HEK293 (cell line): ENCODE measurements around the gene LIN37.
A peak's percentile ranks its signal among the peaks of the same experiment; 100 is the strongest.

Experiments used
- CTCF ChIA-PET: fragments of 350-600 bp; formaldehyde crosslinking; extraction: SDS; loops from one replicate; lab custom pipeline; 2021; ENCODE audit warnings: antibody characterized with exemption; lab: Yijun Ruan, JAX
- POLR2A ChIA-PET: fragments of 300-600 bp; formaldehyde crosslinking; extraction: SDS; loops from one replicate; lab custom pipeline; 2020; ENCODE audit warnings: antibody characterized with exemption, inconsistent platforms; lab: Yijun Ruan, JAX
- H3K27ac ChIP-seq: fragments of 200-500 bp; sonication (Bioruptor generic); 2 replicates; pipeline ENCODE4 v1.5.1; 2014; ENCODE audit warnings: low read depth, low read length, control low read depth, inconsistent platforms; ENCODE audit errors: extremely low read depth
- H3K36me3 ChIP-seq, 2 experiments: fragments of 200-500 bp in 1 of 2; sonication (Bioruptor generic) in 1 of 2; 1 replicate in 1 of 2; 2 replicates in 1 of 2; pipeline ENCODE4 v1.5.1; 2014 to 2017; ENCODE audit warnings: inconsistent platforms in 2 of 2, low read length in 2 of 2; ENCODE audit not compliant: control insufficient read depth in 2 of 2, insufficient read depth in 1 of 2
- H3K4me1 ChIP-seq: fragments of 200-500 bp; sonication (Bioruptor generic); 2 replicates; pipeline ENCODE4 v1.5.1; 2014; ENCODE audit warnings: mild to moderate bottlenecking, low read length, inconsistent platforms; ENCODE audit not compliant: control insufficient read depth, insufficient read depth
- H3K4me3 ChIP-seq: 2 replicates; pipeline ENCODE4 v1.5.1; 2011; ENCODE audit warnings: low read depth, mild to moderate bottlenecking, control low read depth, low read length, moderate library complexity
- H3K9me3 ChIP-seq: fragments of 200-500 bp; sonication (Bioruptor generic); 2 replicates; pipeline ENCODE4 v1.5.1; 2014; ENCODE audit warnings: low read depth, low read length, inconsistent platforms; ENCODE audit not compliant: control insufficient read depth, insufficient read depth
- GLIS2 ChIP-seq: fragments of 450-650 bp; formaldehyde crosslinking; IDR thresholded peaks from 2 replicates; pipeline ENCODE4 v1.5.1; 2016; ENCODE audit warnings: missing biosample characterization, missing genetic modification characterization
- HOXA7 ChIP-seq: sonication (generic); formaldehyde crosslinking; IDR thresholded peaks from 2 replicates; pipeline ENCODE4 v1.8.1; 2022; ENCODE audit warnings: missing genetic modification reagents, borderline replicate concordance
- IKZF3 ChIP-seq: fragments of 450-650 bp; IDR thresholded peaks from 2 replicates; pipeline ENCODE4 v1.5.0; 2018; ENCODE audit warnings: missing biosample characterization, mild to moderate bottlenecking, missing genetic modification characterization, moderate library complexity
- SP7 ChIP-seq: fragments of 450-650 bp; formaldehyde crosslinking; IDR thresholded peaks from 2 replicates; pipeline ENCODE4 v1.5.1; 2016; ENCODE audit warnings: missing biosample characterization, missing genetic modification characterization
- ZFP69B ChIP-seq: fragments of 450-650 bp; formaldehyde crosslinking; IDR thresholded peaks from 2 replicates; pipeline ENCODE4 v1.5.1; 2016; ENCODE audit warnings: missing biosample characterization, missing genetic modification characterization
- ZNF121 ChIP-seq: fragments of 450-650 bp; formaldehyde crosslinking; IDR thresholded peaks from 2 replicates; pipeline ENCODE4 v1.5.1; 2016; ENCODE audit warnings: missing biosample characterization, missing genetic modification characterization
- ZNF211 ChIP-seq: fragments of 450-650 bp; formaldehyde crosslinking; IDR thresholded peaks from 2 replicates; pipeline ENCODE4 v1.5.1; 2016; ENCODE audit warnings: low read depth, missing biosample characterization, missing genetic modification characterization
- ZNF248 ChIP-seq: fragments of 450-650 bp; formaldehyde crosslinking; IDR thresholded peaks from 2 replicates; pipeline ENCODE4 v1.5.1; 2017; ENCODE audit warnings: missing biosample characterization, missing genetic modification characterization
- ZNF302 ChIP-seq: fragments of 450-650 bp; formaldehyde crosslinking; IDR thresholded peaks from 2 replicates; pipeline ENCODE4 v1.5.1; 2016; ENCODE audit warnings: missing biosample characterization, missing genetic modification characterization, low read depth
- ZNF335 ChIP-seq: fragments of 450-650 bp; formaldehyde crosslinking; conservative IDR thresholded peaks from 2 replicates; pipeline ENCODE4 v1.5.1; 2016; ENCODE audit warnings: missing biosample characterization, missing genetic modification characterization
- ZNF513 ChIP-seq: fragments of 450-650 bp; IDR thresholded peaks from 2 replicates; pipeline ENCODE4 v1.5.1; 2018; ENCODE audit warnings: missing biosample characterization, missing genetic modification characterization
- ZNF768 ChIP-seq: fragments of 450-650 bp; formaldehyde crosslinking; IDR thresholded peaks from 2 replicates; pipeline ENCODE4 v1.5.1; 2018; ENCODE audit warnings: missing biosample characterization, mild to moderate bottlenecking, missing genetic modification characterization
- ZNF777 ChIP-seq: fragments of 450-650 bp; formaldehyde crosslinking; IDR thresholded peaks from 2 replicates; pipeline ENCODE4 v1.5.1; 2017; ENCODE audit warnings: missing biosample characterization, missing genetic modification characterization, borderline replicate concordance
- ZNF792 ChIP-seq: fragments of 450-650 bp; formaldehyde crosslinking; IDR thresholded peaks from 2 replicates; pipeline ENCODE4 v1.5.1; 2016; ENCODE audit warnings: missing biosample characterization, missing genetic modification characterization
- ZSCAN23 ChIP-seq: fragments of 450-650 bp; formaldehyde crosslinking; IDR thresholded peaks from 2 replicates; pipeline ENCODE4 v1.5.1; 2016; ENCODE audit warnings: missing biosample characterization, missing genetic modification characterization
- TF ChIP-seq, protein P1 (sequence below): fragments of 450-650 bp; formaldehyde crosslinking; IDR thresholded peaks from 2 replicates; pipeline ENCODE4 v1.5.1; 2016; ENCODE audit warnings: missing biosample characterization, missing genetic modification characterization
- TF ChIP-seq, protein P2 (sequence below): fragments of 450-650 bp; formaldehyde crosslinking; IDR thresholded peaks from 2 replicates; pipeline ENCODE4 v1.5.1; 2016; ENCODE audit warnings: missing biosample characterization, missing genetic modification characterization, low read depth
- TF ChIP-seq, protein P3 (sequence below): fragments of 450-650 bp; IDR thresholded peaks from 2 replicates; pipeline ENCODE4 v1.5.1; 2018; ENCODE audit warnings: missing biosample characterization, mild to moderate bottlenecking, missing genetic modification characterization
- TF ChIP-seq, protein P4 (sequence below): fragments of 450-650 bp; formaldehyde crosslinking; IDR thresholded peaks from 2 replicates; pipeline ENCODE4 v1.5.1; 2016; ENCODE audit warnings: missing biosample characterization, missing genetic modification characterization

LIN37 gene

GRCh38 chr19:35756377-35757230 is 8.2 kb downstream of the LIN37 start, which contains the start of gene HSPB6:
Gene HSPB6, minus strand, starts transcription at chr19:35757029. Its CDS starts 21 bp downstream, at chr19:35757008.
- H3K4me1 ChIP-seq: peaks cover 15% of the 10 kb centered on the region
- ChIA-PET CTCF (interaction anchor here (0.5 to 1.4 kb wide), 6 partner anchors 8 to 177 kb away, joined by 3 to 7 read pairs (median 5); partner anchors contain the start of gene LIN37), POLR2A (interaction anchor here (0.6 to 3.0 kb wide), 20 partner anchors 9 to 257 kb away, joined by 3 to 87 read pairs (median 4); partner anchors contain the start of genes ALKBH6, COX6B1, IGFLR1 and LIN37)
- H3K4me3 ChIP-seq: peak within 1 kb of the TSS; percentile 27
- H3K36me3 ChIP-seq: peaks cover 61 to 62% of the 10 kb centered on the region in 2 experiments
- peak within 1 kb of the TSS; percentile 95 for H3K27ac ChIP-seq
- TF ChIP-seq, protein P1, sequence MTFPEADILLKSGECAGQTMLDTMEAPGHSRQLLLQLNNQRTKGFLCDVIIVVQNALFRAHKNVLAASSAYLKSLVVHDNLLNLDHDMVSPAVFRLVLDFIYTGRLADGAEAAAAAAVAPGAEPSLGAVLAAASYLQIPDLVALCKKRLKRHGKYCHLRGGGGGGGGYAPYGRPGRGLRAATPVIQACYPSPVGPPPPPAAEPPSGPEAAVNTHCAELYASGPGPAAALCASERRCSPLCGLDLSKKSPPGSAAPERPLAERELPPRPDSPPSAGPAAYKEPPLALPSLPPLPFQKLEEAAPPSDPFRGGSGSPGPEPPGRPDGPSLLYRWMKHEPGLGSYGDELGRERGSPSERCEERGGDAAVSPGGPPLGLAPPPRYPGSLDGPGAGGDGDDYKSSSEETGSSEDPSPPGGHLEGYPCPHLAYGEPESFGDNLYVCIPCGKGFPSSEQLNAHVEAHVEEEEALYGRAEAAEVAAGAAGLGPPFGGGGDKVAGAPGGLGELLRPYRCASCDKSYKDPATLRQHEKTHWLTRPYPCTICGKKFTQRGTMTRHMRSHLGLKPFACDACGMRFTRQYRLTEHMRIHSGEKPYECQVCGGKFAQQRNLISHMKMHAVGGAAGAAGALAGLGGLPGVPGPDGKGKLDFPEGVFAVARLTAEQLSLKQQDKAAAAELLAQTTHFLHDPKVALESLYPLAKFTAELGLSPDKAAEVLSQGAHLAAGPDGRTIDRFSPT (tag by site-specific recombination): peak; percentile 49; the same call in 1 of the 2 replicates
- TF ChIP-seq ZSCAN23 (tag by site-specific recombination) (no peak), ZNF513 (peak; percentile 24; the same call in 1 of the 2 replicates), ZNF777 (tag by site-specific recombination) (no peak), ZNF302 (tag by site-specific recombination) (no peak), IKZF3 (tag by site-specific recombination) (peak; percentile 32; the same call in 1 of the 2 replicates), ZNF768 (tag by site-specific recombination) (no peak), ZNF121 (no peak), ZNF335 (no peak), HOXA7 (no peak), ZNF211 (tag by site-specific recombination) (no peak), GLIS2 (no peak), ZNF792 (peak; percentile 96), SP7 (no peak), ZNF248 (no peak), ZFP69B (tag by site-specific recombination) (no peak)
- TF ChIP-seq, protein P2, sequence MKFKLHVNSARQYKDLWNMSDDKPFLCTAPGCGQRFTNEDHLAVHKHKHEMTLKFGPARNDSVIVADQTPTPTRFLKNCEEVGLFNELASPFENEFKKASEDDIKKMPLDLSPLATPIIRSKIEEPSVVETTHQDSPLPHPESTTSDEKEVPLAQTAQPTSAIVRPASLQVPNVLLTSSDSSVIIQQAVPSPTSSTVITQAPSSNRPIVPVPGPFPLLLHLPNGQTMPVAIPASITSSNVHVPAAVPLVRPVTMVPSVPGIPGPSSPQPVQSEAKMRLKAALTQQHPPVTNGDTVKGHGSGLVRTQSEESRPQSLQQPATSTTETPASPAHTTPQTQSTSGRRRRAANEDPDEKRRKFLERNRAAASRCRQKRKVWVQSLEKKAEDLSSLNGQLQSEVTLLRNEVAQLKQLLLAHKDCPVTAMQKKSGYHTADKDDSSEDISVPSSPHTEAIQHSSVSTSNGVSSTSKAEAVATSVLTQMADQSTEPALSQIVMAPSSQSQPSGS (tag by site-specific recombination): no peak
- TF ChIP-seq, protein P3, sequence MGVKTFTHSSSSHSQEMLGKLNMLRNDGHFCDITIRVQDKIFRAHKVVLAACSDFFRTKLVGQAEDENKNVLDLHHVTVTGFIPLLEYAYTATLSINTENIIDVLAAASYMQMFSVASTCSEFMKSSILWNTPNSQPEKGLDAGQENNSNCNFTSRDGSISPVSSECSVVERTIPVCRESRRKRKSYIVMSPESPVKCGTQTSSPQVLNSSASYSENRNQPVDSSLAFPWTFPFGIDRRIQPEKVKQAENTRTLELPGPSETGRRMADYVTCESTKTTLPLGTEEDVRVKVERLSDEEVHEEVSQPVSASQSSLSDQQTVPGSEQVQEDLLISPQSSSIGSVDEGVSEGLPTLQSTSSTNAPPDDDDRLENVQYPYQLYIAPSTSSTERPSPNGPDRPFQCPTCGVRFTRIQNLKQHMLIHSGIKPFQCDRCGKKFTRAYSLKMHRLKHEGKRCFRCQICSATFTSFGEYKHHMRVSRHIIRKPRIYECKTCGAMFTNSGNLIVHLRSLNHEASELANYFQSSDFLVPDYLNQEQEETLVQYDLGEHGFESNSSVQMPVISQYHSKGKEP (tag by site-specific recombination): no peak
- TF ChIP-seq, protein P4, sequence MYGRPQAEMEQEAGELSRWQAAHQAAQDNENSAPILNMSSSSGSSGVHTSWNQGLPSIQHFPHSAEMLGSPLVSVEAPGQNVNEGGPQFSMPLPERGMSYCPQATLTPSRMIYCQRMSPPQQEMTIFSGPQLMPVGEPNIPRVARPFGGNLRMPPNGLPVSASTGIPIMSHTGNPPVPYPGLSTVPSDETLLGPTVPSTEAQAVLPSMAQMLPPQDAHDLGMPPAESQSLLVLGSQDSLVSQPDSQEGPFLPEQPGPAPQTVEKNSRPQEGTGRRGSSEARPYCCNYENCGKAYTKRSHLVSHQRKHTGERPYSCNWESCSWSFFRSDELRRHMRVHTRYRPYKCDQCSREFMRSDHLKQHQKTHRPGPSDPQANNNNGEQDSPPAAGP (tag by site-specific recombination): no peak
- TF ChIP-seq, all 188 proteins: peak for 4
- no peaks in the 10 kb centered on the region for H3K9me3 ChIP-seq
